K562 (cell line): ENCODE results near the gene RNF141. TPM values are rescaled to one million over a fixed set of nuclear protein-coding genes. Genes with fewer than 3 reads are reported as not detected.

ENCODE experiments used
- ATAC-seq: fragments of 200-7000 bp; cut with Tn5 transposase; 3 replicates; pipeline ENCODE4 v1.9.1; 2020; ENCODE audit warnings: moderate library complexity
- BruUV-seq: library from RNA; stranded (reverse); fragments of 400-500 nt; replicated peaks from 2 replicates; lab custom pipeline; 2021; lab: Mats Ljungman, UMichigan
- CTCF ChIA-PET: fragments of 300-600 bp; formaldehyde crosslinking; extraction: SDS; loops from one replicate; lab custom pipeline; 2021; ENCODE audit warnings: low intra/inter-chr PET ratio; lab: Yijun Ruan, JAX
- POLR2A ChIA-PET: fragments of 300-600, 350-650 bp; sonication (Branson Sonifier 250); formaldehyde crosslinking; extraction: SDS; loops from one replicate; lab custom pipeline; 2021; ENCODE audit warnings: antibody characterized with exemption, inconsistent platforms; lab: Yijun Ruan, JAX
- DNase-seq, 4 experiments: peaks; one replicate each; pipeline versions ENCODE4 v3.0.0 to v3.0.0-alpha.2; 2011 to 2018; ENCODE audit warnings: low spot score in 3 of 4, mixed read lengths in 3 of 4; ENCODE audit errors: extremely low read depth in 1 of 4
- FAIRE-seq: peaks from 2 replicates; lab custom pipeline; 2011; peaks lifted over from hg19 to GRCh38; lab: Jason Lieb, UNC
- H2AFZ ChIP-seq: 2 replicates; pipeline ENCODE4 v1.6.0; 2011; ENCODE audit warnings: low read depth, low read length, control low read depth, inconsistent platforms
- H3K27ac ChIP-seq: fragments of 200-600 bp; 3 replicates; pipeline ENCODE4 v1.8.0; 2011; ENCODE audit warnings: low read depth, mild to moderate bottlenecking, control low read depth, inconsistent platforms, low read length, moderate library complexity, mixed read lengths; ENCODE audit errors: extremely low read depth
- H3K27me3 ChIP-seq, 2 experiments: fragments of 300-600 bp in 1 of 2; 2 replicates in 1 of 2; 3 replicates in 1 of 2; pipeline versions ENCODE4 v1.6.0 to v1.8.0; 2011; ENCODE audit warnings: inconsistent platforms in 2 of 2, low read length in 2 of 2, mild to moderate bottlenecking in 1 of 2, mixed read lengths in 1 of 2, moderate library complexity in 1 of 2; ENCODE audit not compliant: control insufficient read depth in 2 of 2, insufficient read depth in 2 of 2
- H3K36me3 ChIP-seq: fragments of 300-600 bp; 3 replicates; pipeline ENCODE4 v1.8.0; 2011; ENCODE audit warnings: mild to moderate bottlenecking, low read length, inconsistent platforms; ENCODE audit not compliant: control insufficient read depth, insufficient read depth
- H3K4me1 ChIP-seq, 2 experiments: fragments of 200-600 bp in 1 of 2; replicated peaks in 1 of 2; 2 replicates in 1 of 2; 3 replicates in 1 of 2; pipeline versions ENCODE4 v1.5.1 to v1.8.0; 2011; ENCODE audit warnings: inconsistent platforms in 2 of 2, low read length in 2 of 2, mild to moderate bottlenecking in 1 of 2, mixed read lengths in 1 of 2, moderate library complexity in 1 of 2; ENCODE audit not compliant: control insufficient read depth in 2 of 2, insufficient read depth in 2 of 2
- H3K4me2 ChIP-seq: 2 replicates; pipeline ENCODE4 v1.6.1; 2011; ENCODE audit warnings: low read length, control low read depth, inconsistent platforms, mixed read lengths; ENCODE audit not compliant: insufficient read depth
- H3K4me3 ChIP-seq: fragments of 200-600 bp; sonication (generic), shearing (Covaris generic); 2 replicates; pipeline ENCODE4 v1.5.1; 2016; ENCODE audit warnings: control low read depth, inconsistent platforms
- H3K79me2 ChIP-seq: fragments of 200-600 bp; 3 replicates; pipeline ENCODE4 v1.8.0; 2011; ENCODE audit warnings: low read length, inconsistent platforms; ENCODE audit not compliant: control insufficient read depth, insufficient read depth
- H3K9ac ChIP-seq, 2 experiments: 2 replicates each; pipeline versions ENCODE4 v1.6.0 to v1.6.1; 2011; ENCODE audit warnings: low read depth in 2 of 2, low read length in 2 of 2, control low read depth in 1 of 2, inconsistent platforms in 1 of 2, mild to moderate bottlenecking in 1 of 2, mixed read lengths in 1 of 2; ENCODE audit not compliant: insufficient read depth in 1 of 2
- H3K9me1 ChIP-seq: one replicate; pipeline ENCODE4 v1.6.0; 2011; ENCODE audit warnings: inconsistent platforms, mild to moderate bottlenecking, low read length, moderate library complexity; ENCODE audit not compliant: control insufficient read depth, insufficient read depth
- H3K9me3 ChIP-seq: replicated peaks from 2 replicates; pipeline ENCODE4 v1.5.1; 2011; ENCODE audit warnings: low read depth, low read length, inconsistent platforms; ENCODE audit not compliant: control insufficient read depth, insufficient read depth
- H4K20me1 ChIP-seq: replicated peaks from 2 replicates; pipeline ENCODE4 v1.6.1; 2011; ENCODE audit warnings: low read length, inconsistent platforms, mixed read lengths; ENCODE audit not compliant: control insufficient read depth, insufficient read depth
- ATF7 ChIP-seq: fragments of 450-650 bp; IDR thresholded peaks from 2 replicates; pipeline ENCODE4 v1.7.1; 2014; ENCODE audit warnings: mild to moderate bottlenecking, moderate library complexity
- CBX3 ChIP-seq, 2 experiments: IDR thresholded peaks; 1 replicate in 1 of 2; 2 replicates in 1 of 2; pipeline ENCODE4 v1.6.1; 2012; ENCODE audit warnings: inconsistent platforms in 2 of 2, low read length in 2 of 2, borderline replicate concordance in 1 of 2, control low read depth in 1 of 2
- CBX5 ChIP-seq: IDR thresholded peaks from 2 replicates; pipeline ENCODE4 v1.6.1; 2014; ENCODE audit warnings: low read depth, borderline replicate concordance
- GABPA ChIP-seq: fragments of 200-800 bp; sonication (Bioruptor generic); conservative IDR thresholded peaks from 2 replicates; pipeline ENCODE4 v1.6.1; 2016; ENCODE audit warnings: low read depth, missing genetic modification characterization, missing compliant biosample characterization
- MCM7 ChIP-seq, 2 experiments: fragments of 450-650 bp; IDR thresholded peaks; 2 replicates each; pipeline ENCODE4 v1.6.1; 2016 to 2018
- NR2C1 ChIP-seq, 2 experiments: fragments of 450-650 bp; IDR thresholded peaks; 2 replicates each; pipeline ENCODE4 v1.6.1; 2017; ENCODE audit warnings: mild to moderate bottlenecking in 2 of 2, antibody characterized with exemption in 1 of 2, inconsistent platforms in 1 of 2, missing compliant biosample characterization in 1 of 2, missing genetic modification characterization in 1 of 2
- SLC30A9 ChIP-seq: fragments of 250-450 bp; sonication (Bioruptor Pico); IDR thresholded peaks from 2 replicates; pipeline ENCODE4 v1.8.0; 2022; ENCODE audit warnings: mild to moderate bottlenecking, moderate library complexity
- SMAD1 ChIP-seq: fragments of 150-350 bp; IDR thresholded peaks from 2 replicates; pipeline ENCODE4 v1.6.1; 2014; ENCODE audit warnings: low read length, low read depth; ENCODE audit not compliant: partially characterized antibody
- UBTF ChIP-seq, 2 experiments: IDR thresholded peaks; 2 replicates each; pipeline ENCODE4 v1.6.1; 2012; ENCODE audit warnings: improper control_type of control experiment in 2 of 2, low read depth in 2 of 2, low read length in 2 of 2, borderline replicate concordance in 1 of 2
- ZNF3 ChIP-seq: fragments of 250-450 bp; sonication (Bioruptor Pico); IDR thresholded peaks from 2 replicates; pipeline ENCODE4 v1.5.0; 2021; ENCODE audit warnings: mild to moderate bottlenecking, moderate library complexity
- ZNF316 ChIP-seq: fragments of 450-650 bp; IDR thresholded peaks from 2 replicates; pipeline ENCODE4 v1.6.1; 2016
- ZNF324 ChIP-seq: fragments of 250-450 bp; sonication (Bioruptor Pico); IDR thresholded peaks from 2 replicates; pipeline ENCODE4 v1.4.0; 2020; ENCODE audit warnings: mild to moderate bottlenecking
- ZNF507 ChIP-seq: conservative IDR thresholded peaks from 2 replicates; pipeline ENCODE4 v1.6.1; 2017; ENCODE audit warnings: missing genetic modification characterization, missing compliant biosample characterization
- WGBS: fragments of 100-300 bp; shearing (Covaris generic); methylation state at CpG from one replicate; pipeline ENCODE4 v1.1.6; 2016; ENCODE audit warnings: low coverage, mixed read lengths; ENCODE audit not compliant: insufficient coverage; ENCODE audit errors: missing lambda C conversion rate; 5-methylcytosine and 5-hydroxymethylcytosine counted together
- in situ Hi-C: fragments of 300-500 bp; cut with MboI; formaldehyde crosslinking; loops from 4 replicates; pipeline ENCODE4 v1.15.0; 2018; ENCODE audit warnings: inconsistent platforms, mixed read lengths
- intact Hi-C: fragments of 100-400 bp; cut with micrococcal nuclease; formaldehyde crosslinking; loops from 2 replicates; pipeline ENCODE4 v1.14.2; 2022
- polyA plus RNA-seq, 8 experiments: library from polyadenylated mRNA; depleted of rRNA in 4 of 8; stranded (reverse) in 5 of 8; unstranded in 3 of 8; fragments of >200 nt; fragmentation: Nextera tagmentation in 2 of 8; fragmentation: Illumina TruSeq in 1 of 8; extraction: Ambion mirVana in 2 of 8; extraction: Trizol in 1 of 8; gene quantifications; 2 replicates each; pipeline versions ENCODE4 v1.2.1 to v1.2.3, GENCODE V29; 2011 to 2014; ENCODE audit warnings: inconsistent platforms in 1 of 8, missing spikeins in 1 of 8
- total RNA-seq, 7 experiments: library from RNA; depleted of rRNA in 6 of 7; stranded (reverse); fragments of >200 nt in 6 of 7; fragmentation: Illumina TruSeq in 2 of 7; extraction: Trizol in 2 of 7; gene quantifications; 2 replicates each; pipeline versions ENCODE4 v1.2.1 to v1.2.3, GENCODE V29; 2011 to 2021; ENCODE audit warnings: low replicate concordance in 1 of 7
- TF ChIP-seq, protein P1 (sequence below): fragments of 250-450 bp; sonication (Bioruptor Pico); IDR thresholded peaks from 2 replicates; pipeline ENCODE4 v1.5.0; 2022; ENCODE audit warnings: mild to moderate bottlenecking

RNF141 gene
- total and polyA plus RNA-seq, 9 of the 15 experiments (the other 6 are each of a cell fraction or from before 2014, with no cell fraction given): 9.7 to 51.9 (median 18.9) TPM

DNA sequence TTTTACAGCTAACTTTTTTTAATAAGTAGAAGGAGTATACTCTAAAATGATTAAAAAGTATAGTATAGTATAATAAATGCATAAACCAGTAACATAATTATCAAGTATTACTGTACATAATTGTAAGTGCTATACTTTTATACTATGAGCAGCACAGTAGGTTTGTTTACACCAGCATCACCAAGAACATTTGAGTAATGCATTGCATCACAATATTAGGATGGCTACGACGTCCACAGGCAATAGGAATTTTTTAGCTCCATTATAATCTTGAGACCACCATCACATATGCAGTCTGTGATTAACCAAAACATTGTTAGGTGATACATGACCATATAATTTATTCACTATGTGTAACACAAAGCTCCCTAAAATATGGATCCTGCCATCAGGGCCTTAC, 20.4 kb downstream of the RNF141 start:
- Histone ChIP-seq H3K9me3 (no peaks in the 10 kb centered on the region), H3K79me2 (no peaks in the 10 kb centered on the region), H3K4me2 (no peak overlapping the region), H3K4me1 (0 out of 5 replicates have a peak, but pooled peaks cover 0 to 4% of the 10 kb centered on the region in 2 experiments), H3K9me1 (no peaks in the 10 kb centered on the region), H3K9ac (no peak overlapping the region), H3K36me3 (peaks cover 64% of the 10 kb centered on the region), H4K20me1 (no peaks in the 10 kb centered on the region), H3K4me3 (no peak overlapping the region), H2AFZ (no peak overlapping the region), H3K27ac (no peak overlapping the region), H3K27me3 (no peaks in the 10 kb centered on the region)
- TF ChIP-seq ZNF316: no peak
- no peak for TF ChIP-seq ATF7
- no peak for TF ChIP-seq ZNF3
- TF ChIP-seq NR2C1 (IDR thresholded peaks at IDR 0.05): no peak
- TF ChIP-seq NR2C1 (tag; IDR thresholded peaks at IDR 0.05): no peak
- TF ChIP-seq, protein P1, sequence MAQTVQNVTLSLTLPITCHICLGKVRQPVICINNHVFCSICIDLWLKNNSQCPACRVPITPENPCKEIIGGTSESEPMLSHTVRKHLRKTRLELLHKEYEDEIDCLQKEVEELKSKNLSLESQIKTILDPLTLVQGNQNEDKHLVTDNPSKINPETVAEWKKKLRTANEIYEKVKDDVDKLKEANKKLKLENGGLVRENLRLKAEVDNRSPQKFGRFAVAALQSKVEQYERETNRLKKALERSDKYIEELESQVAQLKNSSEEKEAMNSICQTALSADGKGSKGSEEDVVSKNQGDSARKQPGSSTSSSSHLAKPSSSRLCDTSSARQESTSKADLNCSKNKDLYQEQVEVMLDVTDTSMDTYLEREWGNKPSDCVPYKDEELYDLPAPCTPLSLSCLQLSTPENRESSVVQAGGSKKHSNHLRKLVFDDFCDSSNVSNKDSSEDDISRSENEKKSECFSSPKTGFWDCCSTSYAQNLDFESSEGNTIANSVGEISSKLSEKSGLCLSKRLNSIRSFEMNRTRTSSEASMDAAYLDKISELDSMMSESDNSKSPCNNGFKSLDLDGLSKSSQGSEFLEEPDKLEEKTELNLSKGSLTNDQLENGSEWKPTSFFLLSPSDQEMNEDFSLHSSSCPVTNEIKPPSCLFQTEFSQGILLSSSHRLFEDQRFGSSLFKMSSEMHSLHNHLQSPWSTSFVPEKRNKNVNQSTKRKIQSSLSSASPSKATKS: no peak
- TF ChIP-seq CBX3 (IDR thresholded peaks at IDR 0.05; ENCODE audit: borderline replicate concordance in 1 of 2, low read length in 2 of 2): no peak
- no peak for TF ChIP-seq MCM7 (IDR thresholded peaks at IDR 0.05)
- TF ChIP-seq SLC30A9 (CRISPR knock-in tag): no peak
- TF ChIP-seq ZNF324 (CRISPR knock-in tag): no peak
- TF ChIP-seq CBX5: no peak
- no peak for TF ChIP-seq GABPA (tag)
- no peak for TF ChIP-seq UBTF (IDR thresholded peaks at IDR 0.05; ENCODE audit: borderline replicate concordance in 1 of 2, low read depth in 2 of 2, low read length in 2 of 2)
- TF ChIP-seq SMAD1: no peak
- no peak for TF ChIP-seq ZNF507 (tag)
- intact Hi-C loops (no loop called here), in situ Hi-C loops (loop anchor here (25.0 kb wide), 1 partner anchor 217 kb away; no protein-coding TSS in a partner anchor)
- WGBS: 80% methylated on average over 2 of the region's 2 CpGs
- ATAC-seq (no peak), FAIRE-seq (no peak), DNase-seq (no peak)
- POLR2A ChIA-PET: interaction anchor here (1.0 to 2.0 kb wide), 2 partner anchors 11 to 12 kb away, joined by 4 to 12 read pairs; no protein-coding TSS in a partner anchor
- no TSS peak for BruUV-seq
- CTCF ChIA-PET: no interaction called here
